ENCODE results near the gene MAN1C1.

The MAN1C1 gene

GRCh38 chr1:25742316-25742715 is 125.7 kb downstream of the MAN1C1 start:
- Histone ChIP-seq H3K4me2 (ENCODE audit: insufficient read depth, low read length) (no peak overlapping the region), H3K27me3 (ENCODE audit: insufficient read depth, low read length, poor library complexity) (peaks cover 28% of the 10 kb centered on the region), H3K9ac (ENCODE audit: low read depth, low read length) (no peak overlapping the region), H2AFZ (ENCODE audit: low read depth, low read length) (no peak overlapping the region), H3K4me3 (ENCODE audit: low read depth in 1 of 2, low read length in 2 of 2) (no peak overlapping the region), H3K4me1 (ENCODE audit: insufficient read depth, low read length) (no peaks in the 10 kb centered on the region), H3K36me3 (ENCODE audit: insufficient read depth, low read length) (no peaks in the 10 kb centered on the region), H4K20me1 (ENCODE audit: insufficient read depth, low read length) (peaks cover 16% of the 10 kb centered on the region), H3K9me3 (ENCODE audit: insufficient read depth, low read length, severe bottlenecking) (no peaks in the 10 kb centered on the region), H3K79me2 (ENCODE audit: insufficient read depth, low read length) (no peaks in the 10 kb centered on the region), H3K27ac (ENCODE audit: low read length) (no peak overlapping the region)
- DNase-seq (no peak), ATAC-seq (ENCODE audit: insufficient read depth, low read depth) (no peak)
- TF ChIP-seq CTCF (IDR thresholded peaks at IDR 0.05; ENCODE audit: borderline replicate concordance, extremely low read depth, low read length, poor library complexity, severe bottlenecking): no peak
- TF ChIP-seq EZH2 (IDR thresholded peaks at IDR 0.05; ENCODE audit: borderline replicate concordance, low read depth, low read length, severe bottlenecking): no peak

GRCh38 chr1:25743164-25744139 is 126.9 kb downstream of the MAN1C1 start:
- TF ChIP-seq CTCF (IDR thresholded peaks at IDR 0.05; ENCODE audit: borderline replicate concordance, extremely low read depth, low read length, poor library complexity, severe bottlenecking) (no peak), EZH2 (IDR thresholded peaks at IDR 0.05; ENCODE audit: borderline replicate concordance, low read depth, low read length, severe bottlenecking) (no peak)
- Histone ChIP-seq H3K27me3 (ENCODE audit: insufficient read depth, low read length, poor library complexity) (peaks cover 34% of the 10 kb centered on the region), H3K27ac (ENCODE audit: low read length) (no peak overlapping the region), H2AFZ (ENCODE audit: low read depth, low read length) (no peak overlapping the region), H4K20me1 (ENCODE audit: insufficient read depth, low read length) (peaks cover 14% of the 10 kb centered on the region), H3K36me3 (ENCODE audit: insufficient read depth, low read length) (no peaks in the 10 kb centered on the region), H3K9ac (ENCODE audit: low read depth, low read length) (no peak overlapping the region), H3K9me3 (ENCODE audit: insufficient read depth, low read length, severe bottlenecking) (no peaks in the 10 kb centered on the region), H3K4me3 (ENCODE audit: low read depth in 1 of 2, low read length in 2 of 2) (no peak overlapping the region), H3K79me2 (ENCODE audit: insufficient read depth, low read length) (no peaks in the 10 kb centered on the region), H3K4me1 (ENCODE audit: insufficient read depth, low read length) (no peaks in the 10 kb centered on the region), H3K4me2 (ENCODE audit: insufficient read depth, low read length) (no peak overlapping the region)
- DNase-seq (no peak), ATAC-seq (ENCODE audit: insufficient read depth, low read depth) (no peak)

GRCh38 chr1:25744140-25744581 is 127.6 kb downstream of the MAN1C1 start:
- Histone ChIP-seq H4K20me1 (ENCODE audit: insufficient read depth, low read length) (peaks cover 19% of the 10 kb centered on the region), H3K4me2 (ENCODE audit: insufficient read depth, low read length) (no peak overlapping the region), H3K9ac (ENCODE audit: low read depth, low read length) (no peak overlapping the region), H3K79me2 (ENCODE audit: insufficient read depth, low read length) (no peaks in the 10 kb centered on the region), H2AFZ (ENCODE audit: low read depth, low read length) (no peak overlapping the region), H3K4me1 (ENCODE audit: insufficient read depth, low read length) (no peaks in the 10 kb centered on the region), H3K36me3 (ENCODE audit: insufficient read depth, low read length) (no peaks in the 10 kb centered on the region), H3K9me3 (ENCODE audit: insufficient read depth, low read length, severe bottlenecking) (no peaks in the 10 kb centered on the region), H3K27me3 (ENCODE audit: insufficient read depth, low read length, poor library complexity) (peaks cover 34% of the 10 kb centered on the region), H3K4me3 (ENCODE audit: low read depth in 1 of 2, low read length in 2 of 2) (no peak overlapping the region), H3K27ac (ENCODE audit: low read length) (no peak overlapping the region)
- TF ChIP-seq EZH2 (IDR thresholded peaks at IDR 0.05; ENCODE audit: borderline replicate concordance, low read depth, low read length, severe bottlenecking) (no peak), CTCF (IDR thresholded peaks at IDR 0.05; ENCODE audit: borderline replicate concordance, extremely low read depth, low read length, poor library complexity, severe bottlenecking) (no peak)
- ATAC-seq (ENCODE audit: insufficient read depth, low read depth): no peak
- no peak for DNase-seq
